ENCODE results near the gene PCDHB5. TPM values are rescaled to one million over a fixed set of nuclear protein-coding genes. Genes with fewer than 3 reads are reported as not detected.
"Not testable (repeated sequence)": the region's sequence is repeated elsewhere in the genome, so short reads cannot be mapped to it uniquely, and the experiment has no call there.

The PCDHB5 gene
- total and polyA plus RNA-seq, 12 donors = 0.73 to 7.4 (median 4.3) TPM

GRCh38 chr5:141127305-141127704 is 7.7 kb upstream of the PCDHB5 start:
- ATAC-seq (no peak), DNase-seq (no peak)
- no peak overlapping the region for H3K4me3 ChIP-seq
- no peaks in the 10 kb centered on the region for H3K4me1 ChIP-seq
- intact Hi-C loops (cut with DNase I) = loop anchor here in 1 of 10 donors (10.0 kb wide), 1 partner anchor 437 kb away; no protein-coding TSS in a partner anchor
- peaks cover 0 to 33% (median 11%) of the 10 kb centered on the region in 7 donors for H3K27me3 ChIP-seq
- no peaks in the 10 kb centered on the region for H3K36me3 ChIP-seq
- 88 to 91% methylated on average over 1 of the region's 1 CpG for WGBS, 2 donors
- peaks cover 0 to 85% (median under 1%) of the 10 kb centered on the region in 11 donors for H3K9me3 ChIP-seq
- H3K27ac ChIP-seq = no peak overlapping the region
- no peak for TF ChIP-seq CTCF (IDR thresholded peaks at IDR 0.05)

- H3K4me3 ChIP-seq = peak overlapping the region; percentile 17 to 60 (median 44)
- H3K36me3 ChIP-seq = no peaks in the 10 kb centered on the region
- H3K27me3 ChIP-seq = peaks cover 0 to 6% (median 0%) of the 10 kb centered on the region in 7 donors
- DNase-seq (no peak), ATAC-seq (peak in 1 of 8 donors; percentile 42)
- no peak overlapping the region for H3K27ac ChIP-seq
- H3K4me1 ChIP-seq = no peaks in the 10 kb centered on the region
- 35 to 39% methylated on average over 19 of the region's 19 CpGs for WGBS, 2 donors
- intact Hi-C loops (cut with DNase I) = no loop called here
- TF ChIP-seq CTCF (IDR thresholded peaks at IDR 0.05) = no peak
- peaks cover 0 to 98% (median 48%) of the 10 kb centered on the region in 11 donors for H3K9me3 ChIP-seq
Measured at GRCh38 chr5:141135718-141136266, 786 bp downstream of the PCDHB5 start.

GRCh38 chr5:141137346-141137745 is 2.3 kb downstream of the PCDHB5 start:
- 43 to 48% methylated on average over 27 to 33 of the region's 34 CpGs for WGBS, 2 donors
- peaks cover 0 to 100% (median 48%) of the 10 kb centered on the region in 11 donors for H3K9me3 ChIP-seq
- H3K4me1 ChIP-seq; ATAC-seq; intact Hi-C loops (cut with DNase I); H3K27me3 ChIP-seq; H3K36me3 ChIP-seq; H3K4me3 ChIP-seq; H3K27ac ChIP-seq; DNase-seq: not testable (repeated sequence)

- H3K9me3 ChIP-seq = peaks cover 0 to 96% (median 24%) of the 10 kb centered on the region in 11 donors
- H3K4me3 ChIP-seq = peak within 1 kb of the TSS in 6 of 10 donors; percentile 6 to 38 (median 24)
- ATAC-seq (no peak), DNase-seq (no peak)
- no peaks in the 10 kb centered on the region for H3K4me1 ChIP-seq
- H3K27ac ChIP-seq = no peak within 1 kb of the TSS
- intact Hi-C loops (cut with DNase I) = no loop called here
- H3K27me3 ChIP-seq = peaks cover 0 to 27% (median 19%) of the 10 kb centered on the region in 7 donors
- TF ChIP-seq CTCF (IDR thresholded peaks at IDR 0.05) = peak in 5 of 9 donors; percentile 6 to 38 (median 28)
- no peaks in the 10 kb centered on the region for H3K36me3 ChIP-seq
- WGBS, 2 donors = 11 to 13% methylated on average over 18 of the region's 18 CpGs
Measured at GRCh38 chr5:141149812-141150211, 14.8 kb downstream of the PCDHB5 start, which contains the start of gene PCDHB6. TSS of gene PCDHB6 (plus strand) at chr5:141150057. CDS start at chr5:141150258, 201 bp downstream.

All from heart right ventricle (tissue), 16 donors.